HepG2 (cell line): ENCODE data around the gene NSMF. TPM values are rescaled to one million over a fixed set of nuclear protein-coding genes. Genes with fewer than 3 reads are reported as not detected.

Source experiments
- ATAC-seq: fragments of 200-7000 bp; cut with Tn5 transposase; 3 replicates; pipeline ENCODE4 v1.9.1; 2020; ENCODE audit warnings: mild to moderate bottlenecking, moderate library complexity
- BruUV-seq: library from RNA; stranded (reverse); fragments of 400-500 nt; replicated peaks from 2 replicates; lab custom pipeline; 2021; lab: Mats Ljungman, UMichigan
- CTCF ChIA-PET: fragments of 300-600 bp; formaldehyde crosslinking; extraction: SDS; loops from one replicate; lab custom pipeline; 2021; ENCODE audit warnings: low total read pairs, inconsistent platforms, low intra/inter-chr PET ratio; lab: Yijun Ruan, JAX
- POLR2A ChIA-PET: fragments of 350-600 bp; sonication (Branson Sonifier 250); formaldehyde crosslinking; loops from one replicate; lab custom pipeline; 2020; ENCODE audit warnings: antibody characterized with exemption, inconsistent platforms; lab: Yijun Ruan, JAX
- DNase-seq: peaks from one replicate; pipeline ENCODE4 v3.0.0-alpha.2; 2015; ENCODE audit warnings: low spot score
- FAIRE-seq: peaks from 3 replicates; lab custom pipeline; 2011; peaks lifted over from hg19 to GRCh38; lab: Jason Lieb, UNC
- H2AFZ ChIP-seq: one replicate; pipeline ENCODE4 v1.6.1; 2011; ENCODE audit warnings: low read length, inconsistent platforms
- H3K27ac ChIP-seq: fragments of 300-600 bp; 3 replicates; pipeline ENCODE4 v1.8.0; 2011; ENCODE audit warnings: mixed run types, mild to moderate bottlenecking, mixed read lengths, low read length, inconsistent platforms; ENCODE audit not compliant: insufficient read depth; ENCODE audit errors: extremely low read length
- H3K27me3 ChIP-seq, 2 experiments: fragments of 200-600 bp in 1 of 2; 2 replicates in 1 of 2; 3 replicates in 1 of 2; pipeline versions ENCODE4 v1.6.0 to v1.8.0; 2011; ENCODE audit warnings: low read length in 2 of 2, mild to moderate bottlenecking in 2 of 2, moderate library complexity in 2 of 2, inconsistent platforms in 1 of 2; ENCODE audit not compliant: insufficient read depth in 2 of 2, control insufficient read depth in 1 of 2
- H3K36me3 ChIP-seq, 2 experiments: fragments of 200-600 bp in 1 of 2; replicated peaks in 1 of 2; 2 replicates in 1 of 2; 3 replicates in 1 of 2; pipeline versions ENCODE4 v1.5.1 to v1.8.0; 2011; ENCODE audit warnings: low read length in 2 of 2, inconsistent platforms in 1 of 2; ENCODE audit not compliant: insufficient read depth in 2 of 2, control insufficient read depth in 1 of 2
- H3K4me1 ChIP-seq: 2 replicates; pipeline ENCODE4 v1.5.1; 2012; ENCODE audit warnings: low read length, inconsistent platforms; ENCODE audit not compliant: insufficient read depth
- H3K4me2 ChIP-seq: 2 replicates; pipeline ENCODE4 v1.6.0; 2011; ENCODE audit warnings: low read depth, low read length, inconsistent platforms
- H3K4me3 ChIP-seq, 3 experiments: fragments of 200-600 bp in 1 of 3; sonication (generic), shearing (Covaris generic) in 1 of 3; replicated peaks in 1 of 3; 2 replicates each; pipeline ENCODE4 v1.5.1; 2011 to 2016; ENCODE audit warnings: low read length in 3 of 3, inconsistent platforms in 2 of 3, low read depth in 2 of 3, mild to moderate bottlenecking in 2 of 3, control low read depth in 1 of 3, mixed read lengths in 1 of 3; ENCODE audit not compliant: insufficient read depth in 1 of 3
- H3K79me2 ChIP-seq: one replicate; pipeline ENCODE4 v1.6.1; 2011; ENCODE audit warnings: low read length, inconsistent platforms; ENCODE audit not compliant: insufficient read depth
- H3K9ac ChIP-seq: 2 replicates; pipeline ENCODE4 v1.6.0; 2011; ENCODE audit warnings: mild to moderate bottlenecking, low read depth, low read length, inconsistent platforms; ENCODE audit not compliant: insufficient read depth
- H3K9me3 ChIP-seq: 2 replicates; pipeline ENCODE4 v1.5.1; 2012; ENCODE audit warnings: mild to moderate bottlenecking, low read length
- H4K20me1 ChIP-seq: 2 replicates; pipeline ENCODE4 v1.6.0; 2011; ENCODE audit warnings: inconsistent platforms, mild to moderate bottlenecking, low read length, moderate library complexity; ENCODE audit not compliant: insufficient read depth
- ARNT ChIP-seq: fragments of 450-650 bp; IDR thresholded peaks from 2 replicates; pipeline ENCODE4 v1.6.1; 2017
- ATF5 ChIP-seq: sonication (generic); formaldehyde crosslinking; IDR thresholded peaks from 2 replicates; pipeline ENCODE4 v1.4.0; 2020; ENCODE audit warnings: mild to moderate bottlenecking, low read depth, missing genetic modification reagents
- GTF3A ChIP-seq: sonication (generic); formaldehyde crosslinking; conservative IDR thresholded peaks from 2 replicates; pipeline ENCODE4 v1.4.0; 2020; ENCODE audit warnings: mild to moderate bottlenecking, missing genetic modification reagents
- HMG20B ChIP-seq: conservative IDR thresholded peaks from 2 replicates; pipeline ENCODE4 v1.6.1; 2016; ENCODE audit warnings: missing genetic modification reagents, missing compliant biosample characterization
- HOXD1 ChIP-seq: sonication (generic); formaldehyde crosslinking; IDR thresholded peaks from 2 replicates; pipeline ENCODE4 v1.5.0; 2020; ENCODE audit warnings: missing genetic modification reagents
- KLF6 ChIP-seq: IDR thresholded peaks from 2 replicates; pipeline ENCODE4 v1.8.0; 2016; ENCODE audit warnings: missing biosample characterization, missing genetic modification reagents
- LCORL ChIP-seq, 2 experiments: fragments of 450-650 bp in 1 of 2; sonication (generic) in 1 of 2; formaldehyde crosslinking in 1 of 2; IDR thresholded peaks; 2 replicates each; pipeline versions ENCODE4 v1.5.0 to v1.6.1; 2017 to 2020; ENCODE audit warnings: antibody characterized with exemption in 1 of 2, missing genetic modification reagents in 1 of 2
- MEIS2 ChIP-seq: sonication (generic); formaldehyde crosslinking; IDR thresholded peaks from 2 replicates; pipeline ENCODE4 v1.9.0; 2021; ENCODE audit warnings: mild to moderate bottlenecking, missing genetic modification reagents
- PPARG ChIP-seq: conservative IDR thresholded peaks from 2 replicates; pipeline ENCODE4 v1.6.1; 2016; ENCODE audit warnings: missing biosample characterization, missing genetic modification reagents
- STAT6 ChIP-seq: sonication (generic); formaldehyde crosslinking; IDR thresholded peaks from 2 replicates; pipeline ENCODE4 v1.4.0; 2020; ENCODE audit warnings: missing genetic modification reagents, mild to moderate bottlenecking, borderline replicate concordance
- ZNF260 ChIP-seq: sonication (generic); formaldehyde crosslinking; IDR thresholded peaks from 2 replicates; pipeline ENCODE4 v1.4.0; 2020; ENCODE audit warnings: missing genetic modification reagents, low read depth, mild to moderate bottlenecking, borderline replicate concordance
- ZSCAN20 ChIP-seq: sonication (generic); formaldehyde crosslinking; IDR thresholded peaks from 2 replicates; pipeline ENCODE4 v1.4.0; 2020; ENCODE audit warnings: missing genetic modification reagents, mild to moderate bottlenecking, borderline replicate concordance
- WGBS: methylation state at CpG from one replicate; pipeline ENCODE4 v1.1.6; 2017; ENCODE audit warnings: low lambda C conversion rate; 5-methylcytosine and 5-hydroxymethylcytosine counted together
- in situ Hi-C: cut with HindIII; loops from 2 replicates; pipeline ENCODE4 v1.10.0; 2017; ENCODE audit warnings: low pct_unique_long_range_greater_than_20kb; ENCODE audit not compliant: extremely low pct_ligation_motif_present
- intact Hi-C: fragments of 100-400 bp; cut with micrococcal nuclease; formaldehyde crosslinking; loops from one replicate; pipeline ENCODE4 v1.10.0; 2022; ENCODE audit not compliant: unreplicated experiment
- polyA plus RNA-seq, 8 experiments: library from polyadenylated mRNA; depleted of rRNA in 3 of 8; stranded (reverse) in 7 of 8; unstranded in 1 of 8; fragments of >200 nt; fragmentation: Illumina TruSeq in 4 of 8; extraction: Trizol in 4 of 8; gene quantifications; 2 replicates each; pipeline versions ENCODE4 v1.2.1 to v1.2.3, GENCODE V29; 2011 to 2016; ENCODE audit warnings: low read depth in 4 of 8, missing spikeins in 1 of 8, mixed read lengths in 1 of 8; ENCODE audit not compliant: insufficient read depth in 1 of 8
- total RNA-seq, 5 experiments: library from RNA; depleted of rRNA; stranded (reverse); fragments of >200 nt; fragmentation: Illumina TruSeq; extraction: Trizol; gene quantifications; 2 replicates each; pipeline ENCODE4 v1.2.3, GENCODE V29; 2016; ENCODE audit warnings: low read depth in 1 of 5
- TF ChIP-seq, protein P1 (sequence below): IDR thresholded peaks from 2 replicates; pipeline ENCODE4 v1.6.1; 2018; ENCODE audit warnings: missing genetic modification reagents, mild to moderate bottlenecking, missing compliant biosample characterization
- TF ChIP-seq, protein P2 (sequence below): sonication (generic); formaldehyde crosslinking; IDR thresholded peaks from 2 replicates; pipeline ENCODE4 v1.8.0; 2022; ENCODE audit warnings: mild to moderate bottlenecking, missing genetic modification reagents, borderline replicate concordance

NSMF gene
- total and polyA plus RNA-seq, 2 of the 13 experiments (the other 11 are each of a cell fraction or from before 2014, with no cell fraction given): 44.3 to 183 TPM

GRCh38 chr9:137415451-137415850, 43.7 kb downstream of the NSMF start:
- no peak overlapping the region for H2AFZ ChIP-seq
- no peak overlapping the region for H3K9ac ChIP-seq
- in situ Hi-C loops: no loop called here
- FAIRE-seq (no peak), ATAC-seq (no peak), DNase-seq (no peak)
- H3K9me3 ChIP-seq: no peaks in the 10 kb centered on the region
- H3K36me3 ChIP-seq: no peaks in the 10 kb centered on the region
- TF ChIP-seq MEIS2 (CRISPR knock-in tag) (no peak), HOXD1 (CRISPR knock-in tag) (no peak), PPARG (CRISPR knock-in tag) (no peak), ATF5 (CRISPR knock-in tag) (no peak), ZSCAN20 (CRISPR knock-in tag) (no peak), LCORL (IDR thresholded peaks at IDR 0.05) (no peak), LCORL (CRISPR knock-in tag; IDR thresholded peaks at IDR 0.05) (no peak), HMG20B (CRISPR knock-in tag) (no peak), GTF3A (CRISPR knock-in tag) (no peak), KLF6 (CRISPR knock-in tag) (no peak), ZNF260 (no peak), ARNT (no peak), STAT6 (CRISPR knock-in tag) (no peak)
- TF ChIP-seq, protein P1, sequence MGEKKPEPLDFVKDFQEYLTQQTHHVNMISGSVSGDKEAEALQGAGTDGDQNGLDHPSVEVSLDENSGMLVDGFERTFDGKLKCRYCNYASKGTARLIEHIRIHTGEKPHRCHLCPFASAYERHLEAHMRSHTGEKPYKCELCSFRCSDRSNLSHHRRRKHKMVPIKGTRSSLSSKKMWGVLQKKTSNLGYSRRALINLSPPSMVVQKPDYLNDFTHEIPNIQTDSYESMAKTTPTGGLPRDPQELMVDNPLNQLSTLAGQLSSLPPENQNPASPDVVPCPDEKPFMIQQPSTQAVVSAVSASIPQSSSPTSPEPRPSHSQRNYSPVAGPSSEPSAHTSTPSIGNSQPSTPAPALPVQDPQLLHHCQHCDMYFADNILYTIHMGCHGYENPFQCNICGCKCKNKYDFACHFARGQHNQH (CRISPR knock-in tag): no peak
- TF ChIP-seq, protein P2, sequence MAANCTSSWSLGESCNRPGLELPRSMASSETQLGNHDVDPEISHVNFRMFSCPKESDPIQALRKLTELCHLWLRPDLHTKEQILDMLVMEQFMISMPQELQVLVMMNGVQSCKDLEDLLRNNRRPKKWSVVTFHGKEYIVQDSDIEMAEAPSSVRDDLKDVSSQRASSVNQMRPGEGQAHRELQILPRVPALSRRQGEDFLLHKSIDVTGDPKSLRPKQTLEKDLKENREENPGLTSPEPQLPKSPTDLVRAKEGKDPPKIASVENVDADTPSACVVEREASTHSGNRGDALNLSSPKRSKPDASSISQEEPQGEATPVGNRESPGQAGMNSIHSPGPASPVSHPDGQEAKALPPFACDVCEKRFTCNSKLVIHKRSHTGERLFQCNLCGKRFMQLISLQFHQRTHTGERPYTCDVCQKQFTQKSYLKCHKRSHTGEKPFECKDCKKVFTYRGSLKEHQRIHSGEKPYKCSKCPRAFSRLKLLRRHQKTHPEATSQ (CRISPR knock-in tag): no peak
- H3K4me3 ChIP-seq: no peak overlapping the region
- 0 out of 2 replicates have a peak, but pooled peaks cover 5% of the 10 kb centered on the region for H3K4me1 ChIP-seq
- H3K4me2 ChIP-seq: no peak overlapping the region
- no peak overlapping the region for H3K27ac ChIP-seq
- no peaks in the 10 kb centered on the region for H3K79me2 ChIP-seq
- ChIA-PET CTCF (no interaction called here), POLR2A (no interaction called here)
- H3K27me3 ChIP-seq: no peaks in the 10 kb centered on the region
- intact Hi-C loops: no loop called here
- BruUV-seq: no TSS peak
- WGBS: 93% methylated on average over 5 of the region's 5 CpGs
- no peaks in the 10 kb centered on the region for H4K20me1 ChIP-seq
